SK-N-SH (cell line): ENCODE results near the gene CDH19. TPM values are rescaled to one million over a fixed set of nuclear protein-coding genes. Genes with fewer than 3 reads are reported as not detected.

Experiments
- CTCF ChIA-PET: fragments of 300-600, 350-600 bp; formaldehyde crosslinking; extraction: SDS; loops from one replicate; lab custom pipeline; 2021; lab: Yijun Ruan, JAX
- POLR2A ChIA-PET: fragments of 350-600 bp; sonication (Branson Sonifier 250); formaldehyde crosslinking; extraction: SDS; loops from one replicate; lab custom pipeline; 2020; ENCODE audit warnings: antibody characterized with exemption, inconsistent platforms; lab: Yijun Ruan, JAX
- DNase-seq: peaks from one replicate; pipeline ENCODE4 v3.0.0; 2012
- H2AFZ ChIP-seq: fragments of 200-600 bp; sonication (generic); 2 replicates; pipeline ENCODE4 v1.8.1; 2016; ENCODE audit warnings: antibody characterized with exemption, mild to moderate bottlenecking, low read depth
- H3F3A ChIP-seq: fragments of 200-600 bp; sonication (generic); replicated peaks from 2 replicates; pipeline ENCODE3; 2016; ENCODE audit warnings: antibody characterized with exemption, mild to moderate bottlenecking; ENCODE audit not compliant: insufficient read depth
- H3K27ac ChIP-seq, 2 experiments: fragments of 200-500 bp in 1 of 2; fragments of 200-600 bp in 1 of 2; sonication (Bioruptor generic) in 1 of 2; sonication (generic), shearing (Covaris generic) in 1 of 2; 2 replicates each; pipeline versions ENCODE4 v1.5.1 to v1.6.1; 2014 to 2016; ENCODE audit warnings: low read depth in 2 of 2, inconsistent platforms in 1 of 2, low read length in 1 of 2, mild to moderate bottlenecking in 1 of 2, mixed read lengths in 1 of 2
- H3K27me3 ChIP-seq: fragments of 200-600 bp; sonication (generic), shearing (Covaris generic); 2 replicates; pipeline ENCODE4 v1.6.1; 2016; ENCODE audit warnings: mixed run types; ENCODE audit not compliant: insufficient read depth
- H3K36me3 ChIP-seq, 2 experiments: fragments of 200-500 bp in 1 of 2; fragments of 200-600 bp in 1 of 2; sonication (Bioruptor generic) in 1 of 2; sonication (generic) in 1 of 2; replicated peaks in 1 of 2; 2 replicates each; pipeline versions ENCODE3 to v1.5.1; 2014 to 2016; ENCODE audit warnings: low read length in 1 of 2, mild to moderate bottlenecking in 1 of 2; ENCODE audit not compliant: insufficient read depth in 2 of 2, control insufficient read depth in 1 of 2
- H3K4me1 ChIP-seq, 2 experiments: fragments of 200-500 bp in 1 of 2; fragments of 200-600 bp in 1 of 2; sonication (Bioruptor generic) in 1 of 2; sonication (generic), shearing (Covaris generic) in 1 of 2; 2 replicates each; pipeline versions ENCODE4 v1.5.1 to v1.6.1; 2014 to 2016; ENCODE audit warnings: low read depth in 1 of 2, low read length in 1 of 2, mixed run types in 1 of 2; ENCODE audit not compliant: insufficient read depth in 2 of 2, control insufficient read depth in 1 of 2
- H3K4me2 ChIP-seq: fragments of 200-600 bp; sonication (generic), shearing (Covaris generic); 2 replicates; pipeline ENCODE4 v1.6.1; 2017; ENCODE audit warnings: mixed run types
- H3K4me3 ChIP-seq, 2 experiments: fragments of 200-500 bp in 1 of 2; fragments of 200-600 bp in 1 of 2; sonication (Bioruptor generic) in 1 of 2; sonication (generic), shearing (Covaris generic) in 1 of 2; 2 replicates each; pipeline versions ENCODE4 v1.5.1 to v1.8.1; 2014 to 2016; ENCODE audit warnings: low read depth in 2 of 2, inconsistent platforms in 1 of 2, low read length in 1 of 2, mild to moderate bottlenecking in 1 of 2, mixed read lengths in 1 of 2, moderate library complexity in 1 of 2
- H3K79me2 ChIP-seq: fragments of 200-600 bp; sonication (generic); 2 replicates; pipeline ENCODE4 v1.8.1; 2017; ENCODE audit warnings: mild to moderate bottlenecking; ENCODE audit not compliant: insufficient read depth
- H3K9ac ChIP-seq: fragments of 200-600 bp; sonication (generic); 2 replicates; pipeline ENCODE4 v1.6.1; 2017; ENCODE audit warnings: mixed run types
- H3K9me2 ChIP-seq: fragments of 200-600 bp; sonication (generic); 2 replicates; pipeline ENCODE4 v1.6.1; 2017; ENCODE audit warnings: mixed run types
- H3K9me3 ChIP-seq: fragments of 200-600 bp; sonication (generic); 2 replicates; pipeline ENCODE4 v1.6.1; 2017; ENCODE audit warnings: mixed run types, mild to moderate bottlenecking, moderate library complexity
- H4K20me1 ChIP-seq: fragments of 200-600 bp; sonication (generic); 2 replicates; pipeline ENCODE4 v1.6.1; 2017; ENCODE audit warnings: mild to moderate bottlenecking, mixed run types; ENCODE audit not compliant: insufficient read depth
- CHD2 ChIP-seq: fragments of 150-350 bp; IDR thresholded peaks from 2 replicates; pipeline ENCODE4 v1.6.1; 2018; ENCODE audit warnings: low read length; ENCODE audit not compliant: partially characterized antibody
- ELF1 ChIP-seq: IDR thresholded peaks from 2 replicates; pipeline ENCODE4 v1.4.0; 2012
- EP300 ChIP-seq, 2 experiments: IDR thresholded peaks; 2 replicates each; pipeline versions ENCODE4 v1.4.0 to v1.6.1; 2012; ENCODE audit warnings: borderline replicate concordance in 1 of 2, low read depth in 1 of 2, low read length in 1 of 2
- EZH2phosphoT487 ChIP-seq: fragments of 200-600 bp; sonication (generic); IDR thresholded peaks from 2 replicates; pipeline ENCODE4 v1.6.1; 2017; ENCODE audit warnings: low read depth, mixed run types, mild to moderate bottlenecking, antibody characterized with exemption, moderate library complexity, borderline replicate concordance
- FOSL2 ChIP-seq: IDR thresholded peaks from 2 replicates; pipeline ENCODE4 v1.4.0; 2012; ENCODE audit warnings: low read depth, mild to moderate bottlenecking, moderate library complexity, borderline replicate concordance
- FOXJ3 ChIP-seq: sonication (generic); formaldehyde crosslinking; IDR thresholded peaks from 2 replicates; pipeline ENCODE4 v1.5.1; 2020; ENCODE audit warnings: mild to moderate bottlenecking, missing genetic modification reagents
- FOXM1 ChIP-seq: IDR thresholded peaks from 2 replicates; pipeline ENCODE4 v1.4.0; 2012; ENCODE audit warnings: low read depth, mild to moderate bottlenecking
- GATA2 ChIP-seq: sonication (generic); formaldehyde crosslinking; IDR thresholded peaks from 2 replicates; pipeline ENCODE4 v1.5.0; 2020; ENCODE audit warnings: mild to moderate bottlenecking, missing genetic modification reagents
- JUND ChIP-seq: IDR thresholded peaks from 2 replicates; pipeline ENCODE4 v1.4.0; 2012
- NFIC ChIP-seq: IDR thresholded peaks from 2 replicates; pipeline ENCODE4 v1.4.0; 2012; ENCODE audit warnings: borderline replicate concordance
- POLR2AphosphoS5 ChIP-seq: IDR thresholded peaks from 2 replicates; pipeline ENCODE4 v1.6.1; 2012; ENCODE audit warnings: low read depth, low read length
- SMC3 ChIP-seq: IDR thresholded peaks from 2 replicates; pipeline ENCODE4 v1.6.1; 2012; ENCODE audit warnings: low read depth, low read length, improper control_type of control experiment
- TAF1 ChIP-seq: IDR thresholded peaks from 2 replicates; pipeline ENCODE4 v1.6.1; 2012; ENCODE audit warnings: low read depth, mild to moderate bottlenecking, low read length, moderate library complexity, borderline replicate concordance
- TCF12 ChIP-seq: IDR thresholded peaks from 2 replicates; pipeline ENCODE4 v1.4.0; 2012
- WGBS: methylation state at CpG from one replicate; pipeline ENCODE4 v1.1.6; 2017; ENCODE audit warnings: low lambda C conversion rate; 5-methylcytosine and 5-hydroxymethylcytosine counted together
- polyA plus RNA-seq, 3 experiments: library from polyadenylated mRNA; depleted of rRNA; stranded (reverse); fragments of >200 nt; gene quantifications; 2 replicates each; pipeline ENCODE4 v1.2.3, GENCODE V29; 2012
- TF ChIP-seq, protein P1 (sequence below): fragments of 200-600 bp; sonication (generic); IDR thresholded peaks from 2 replicates; pipeline ENCODE4 v1.6.1; 2017; ENCODE audit warnings: antibody characterized with exemption, mild to moderate bottlenecking, moderate library complexity
- TF ChIP-seq, protein P2 (sequence below): IDR thresholded peaks from 2 replicates; pipeline ENCODE4 v1.4.0; 2012; ENCODE audit warnings: low read depth, borderline replicate concordance
- TF ChIP-seq, protein P3 (sequence below): IDR thresholded peaks from 2 replicates; pipeline ENCODE4; 2012
- TF ChIP-seq, protein P4 (sequence below): IDR thresholded peaks from 2 replicates; pipeline ENCODE4 v1.6.1; 2012; ENCODE audit warnings: mild to moderate bottlenecking, low read depth, low read length, moderate library complexity
- TF ChIP-seq, protein P5 (sequence below): IDR thresholded peaks from 2 replicates; pipeline ENCODE4 v1.4.0; 2012; ENCODE audit warnings: low read depth, borderline replicate concordance

Gene CDH19
- polyA plus RNA-seq, 1 of the 3 experiments (the other 2 are of a cell fraction), result not detected

DNA sequence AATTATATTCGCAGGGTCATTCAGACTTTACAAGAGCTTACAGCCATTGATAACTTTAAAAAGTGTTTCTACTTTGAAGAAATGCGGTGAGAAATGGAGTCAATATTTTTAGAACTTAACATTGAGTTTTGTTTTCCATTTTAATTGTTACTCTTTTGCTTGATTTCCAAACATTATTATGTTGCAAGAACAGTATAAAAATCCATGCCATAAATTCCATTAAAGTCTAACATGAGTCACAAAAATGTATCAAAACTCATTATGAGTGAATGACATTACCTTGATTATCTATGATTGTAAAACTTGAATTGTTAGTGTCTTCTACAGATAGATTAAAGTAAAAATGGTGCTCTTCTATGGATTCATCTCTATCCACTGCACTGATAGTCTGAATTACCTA, 92.6 kb downstream of the CDH19 start:
- Histone ChIP-seq H3K27ac (no peak overlapping the region), H3K9me2 (no peaks in the 10 kb centered on the region), H3K4me1 (no peaks in the 10 kb centered on the region), H3K9me3 (no peaks in the 10 kb centered on the region), H3K27me3 (no peaks in the 10 kb centered on the region), H3K4me2 (no peak overlapping the region), H3K9ac (no peak overlapping the region), H3K36me3 (no peaks in the 10 kb centered on the region), H3F3A (no peaks in the 10 kb centered on the region), H2AFZ (no peak overlapping the region), H4K20me1 (no peaks in the 10 kb centered on the region), H3K4me3 (no peak overlapping the region), H3K79me2 (no peaks in the 10 kb centered on the region)
- 21% methylated on average over 2 of the region's 2 CpGs for WGBS
- DNase-seq, result no peak
- ChIA-PET CTCF (interaction anchor here (1.8 kb wide), 1 partner anchor 16 kb away, joined by 10 read pairs; no protein-coding TSS in a partner anchor), POLR2A (no interaction called here)
- TF ChIP-seq POLR2AphosphoS5, result no peak
- TF ChIP-seq, protein P1, sequence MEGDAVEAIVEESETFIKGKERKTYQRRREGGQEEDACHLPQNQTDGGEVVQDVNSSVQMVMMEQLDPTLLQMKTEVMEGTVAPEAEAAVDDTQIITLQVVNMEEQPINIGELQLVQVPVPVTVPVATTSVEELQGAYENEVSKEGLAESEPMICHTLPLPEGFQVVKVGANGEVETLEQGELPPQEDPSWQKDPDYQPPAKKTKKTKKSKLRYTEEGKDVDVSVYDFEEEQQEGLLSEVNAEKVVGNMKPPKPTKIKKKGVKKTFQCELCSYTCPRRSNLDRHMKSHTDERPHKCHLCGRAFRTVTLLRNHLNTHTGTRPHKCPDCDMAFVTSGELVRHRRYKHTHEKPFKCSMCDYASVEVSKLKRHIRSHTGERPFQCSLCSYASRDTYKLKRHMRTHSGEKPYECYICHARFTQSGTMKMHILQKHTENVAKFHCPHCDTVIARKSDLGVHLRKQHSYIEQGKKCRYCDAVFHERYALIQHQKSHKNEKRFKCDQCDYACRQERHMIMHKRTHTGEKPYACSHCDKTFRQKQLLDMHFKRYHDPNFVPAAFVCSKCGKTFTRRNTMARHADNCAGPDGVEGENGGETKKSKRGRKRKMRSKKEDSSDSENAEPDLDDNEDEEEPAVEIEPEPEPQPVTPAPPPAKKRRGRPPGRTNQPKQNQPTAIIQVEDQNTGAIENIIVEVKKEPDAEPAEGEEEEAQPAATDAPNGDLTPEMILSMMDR, result no peak
- TF ChIP-seq ELF1, result no peak
- no peak for TF ChIP-seq GATA2 (CRISPR knock-in tag)
- TF ChIP-seq, protein P2, sequence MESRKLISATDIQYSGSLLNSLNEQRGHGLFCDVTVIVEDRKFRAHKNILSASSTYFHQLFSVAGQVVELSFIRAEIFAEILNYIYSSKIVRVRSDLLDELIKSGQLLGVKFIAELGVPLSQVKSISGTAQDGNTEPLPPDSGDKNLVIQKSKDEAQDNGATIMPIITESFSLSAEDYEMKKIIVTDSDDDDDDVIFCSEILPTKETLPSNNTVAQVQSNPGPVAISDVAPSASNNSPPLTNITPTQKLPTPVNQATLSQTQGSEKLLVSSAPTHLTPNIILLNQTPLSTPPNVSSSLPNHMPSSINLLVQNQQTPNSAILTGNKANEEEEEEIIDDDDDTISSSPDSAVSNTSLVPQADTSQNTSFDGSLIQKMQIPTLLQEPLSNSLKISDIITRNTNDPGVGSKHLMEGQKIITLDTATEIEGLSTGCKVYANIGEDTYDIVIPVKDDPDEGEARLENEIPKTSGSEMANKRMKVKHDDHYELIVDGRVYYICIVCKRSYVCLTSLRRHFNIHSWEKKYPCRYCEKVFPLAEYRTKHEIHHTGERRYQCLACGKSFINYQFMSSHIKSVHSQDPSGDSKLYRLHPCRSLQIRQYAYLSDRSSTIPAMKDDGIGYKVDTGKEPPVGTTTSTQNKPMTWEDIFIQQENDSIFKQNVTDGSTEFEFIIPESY, result no peak
- no peak for TF ChIP-seq SMC3
- TF ChIP-seq, protein P3, sequence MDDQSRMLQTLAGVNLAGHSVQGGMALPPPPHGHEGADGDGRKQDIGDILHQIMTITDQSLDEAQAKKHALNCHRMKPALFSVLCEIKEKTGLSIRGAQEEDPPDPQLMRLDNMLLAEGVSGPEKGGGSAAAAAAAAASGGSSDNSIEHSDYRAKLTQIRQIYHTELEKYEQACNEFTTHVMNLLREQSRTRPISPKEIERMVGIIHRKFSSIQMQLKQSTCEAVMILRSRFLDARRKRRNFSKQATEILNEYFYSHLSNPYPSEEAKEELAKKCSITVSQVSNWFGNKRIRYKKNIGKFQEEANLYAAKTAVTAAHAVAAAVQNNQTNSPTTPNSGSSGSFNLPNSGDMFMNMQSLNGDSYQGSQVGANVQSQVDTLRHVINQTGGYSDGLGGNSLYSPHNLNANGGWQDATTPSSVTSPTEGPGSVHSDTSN, result no peak
- no peak for TF ChIP-seq FOSL2
- no peak for TF ChIP-seq JUND
- TF ChIP-seq CHD2, result no peak
- TF ChIP-seq TAF1, result no peak
- no peak for TF ChIP-seq NFIC

DNA sequence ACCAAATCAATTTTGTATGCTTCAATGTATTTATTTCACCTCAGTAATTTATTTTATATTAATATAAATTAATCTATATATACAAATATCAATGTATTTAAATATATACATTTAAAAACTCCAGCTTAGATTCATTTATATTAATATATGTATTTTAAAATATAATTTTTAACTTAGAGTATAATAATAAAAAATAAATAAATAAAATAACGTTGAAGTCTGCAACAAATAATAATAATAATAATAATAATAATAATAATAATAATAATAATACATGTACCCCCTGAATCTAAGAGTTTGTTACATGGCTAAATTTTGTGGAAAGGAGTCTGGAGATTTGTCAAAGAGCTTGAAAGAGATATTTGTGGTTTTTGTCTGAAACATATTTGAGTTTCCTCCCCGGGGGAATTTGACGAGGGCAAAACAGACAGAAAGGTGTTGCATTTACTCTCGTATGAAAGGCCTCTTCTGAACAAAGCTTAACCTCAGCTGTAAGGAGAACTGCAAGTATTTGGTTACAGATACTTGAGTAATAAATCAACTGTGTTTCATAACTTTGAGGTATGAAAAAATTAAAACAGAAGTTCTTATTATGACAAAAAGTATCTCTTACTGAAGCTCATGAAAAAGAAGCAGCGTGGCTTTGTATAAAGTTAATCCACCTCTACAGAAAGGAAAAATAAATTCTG, 93.4 kb downstream of the CDH19 start:
- Histone ChIP-seq H3K36me3 (no peaks in the 10 kb centered on the region), H2AFZ (no peak overlapping the region), H4K20me1 (no peaks in the 10 kb centered on the region), H3K27ac (no peak overlapping the region), H3K4me3 (no peak overlapping the region), H3K9ac (no peak overlapping the region), H3K79me2 (no peaks in the 10 kb centered on the region), H3K9me2 (no peaks in the 10 kb centered on the region), H3K9me3 (no peaks in the 10 kb centered on the region), H3F3A (no peaks in the 10 kb centered on the region), H3K4me2 (no peak overlapping the region), H3K27me3 (no peaks in the 10 kb centered on the region), H3K4me1 (no peaks in the 10 kb centered on the region)
- ChIA-PET POLR2A (no interaction called here), CTCF (interaction anchor here (1.8 kb wide), 1 partner anchor 15 kb away, joined by 10 read pairs; no protein-coding TSS in a partner anchor)
- DNase-seq, result no peak
- 30% methylated on average over 5 of the region's 5 CpGs for WGBS
- TF ChIP-seq TCF12 (no peak), FOXM1 (no peak), EZH2phosphoT487 (no peak), TAF1 (no peak), FOXJ3 (CRISPR knock-in tag) (no peak), EP300 (IDR thresholded peaks at IDR 0.05; ENCODE audit: borderline replicate concordance in 1 of 2, low read depth in 1 of 2, low read length in 1 of 2) (no peak)
- TF ChIP-seq, protein P4, sequence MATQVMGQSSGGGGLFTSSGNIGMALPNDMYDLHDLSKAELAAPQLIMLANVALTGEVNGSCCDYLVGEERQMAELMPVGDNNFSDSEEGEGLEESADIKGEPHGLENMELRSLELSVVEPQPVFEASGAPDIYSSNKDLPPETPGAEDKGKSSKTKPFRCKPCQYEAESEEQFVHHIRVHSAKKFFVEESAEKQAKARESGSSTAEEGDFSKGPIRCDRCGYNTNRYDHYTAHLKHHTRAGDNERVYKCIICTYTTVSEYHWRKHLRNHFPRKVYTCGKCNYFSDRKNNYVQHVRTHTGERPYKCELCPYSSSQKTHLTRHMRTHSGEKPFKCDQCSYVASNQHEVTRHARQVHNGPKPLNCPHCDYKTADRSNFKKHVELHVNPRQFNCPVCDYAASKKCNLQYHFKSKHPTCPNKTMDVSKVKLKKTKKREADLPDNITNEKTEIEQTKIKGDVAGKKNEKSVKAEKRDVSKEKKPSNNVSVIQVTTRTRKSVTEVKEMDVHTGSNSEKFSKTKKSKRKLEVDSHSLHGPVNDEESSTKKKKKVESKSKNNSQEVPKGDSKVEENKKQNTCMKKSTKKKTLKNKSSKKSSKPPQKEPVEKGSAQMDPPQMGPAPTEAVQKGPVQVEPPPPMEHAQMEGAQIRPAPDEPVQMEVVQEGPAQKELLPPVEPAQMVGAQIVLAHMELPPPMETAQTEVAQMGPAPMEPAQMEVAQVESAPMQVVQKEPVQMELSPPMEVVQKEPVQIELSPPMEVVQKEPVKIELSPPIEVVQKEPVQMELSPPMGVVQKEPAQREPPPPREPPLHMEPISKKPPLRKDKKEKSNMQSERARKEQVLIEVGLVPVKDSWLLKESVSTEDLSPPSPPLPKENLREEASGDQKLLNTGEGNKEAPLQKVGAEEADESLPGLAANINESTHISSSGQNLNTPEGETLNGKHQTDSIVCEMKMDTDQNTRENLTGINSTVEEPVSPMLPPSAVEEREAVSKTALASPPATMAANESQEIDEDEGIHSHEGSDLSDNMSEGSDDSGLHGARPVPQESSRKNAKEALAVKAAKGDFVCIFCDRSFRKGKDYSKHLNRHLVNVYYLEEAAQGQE, result no peak
- TF ChIP-seq, protein P5, sequence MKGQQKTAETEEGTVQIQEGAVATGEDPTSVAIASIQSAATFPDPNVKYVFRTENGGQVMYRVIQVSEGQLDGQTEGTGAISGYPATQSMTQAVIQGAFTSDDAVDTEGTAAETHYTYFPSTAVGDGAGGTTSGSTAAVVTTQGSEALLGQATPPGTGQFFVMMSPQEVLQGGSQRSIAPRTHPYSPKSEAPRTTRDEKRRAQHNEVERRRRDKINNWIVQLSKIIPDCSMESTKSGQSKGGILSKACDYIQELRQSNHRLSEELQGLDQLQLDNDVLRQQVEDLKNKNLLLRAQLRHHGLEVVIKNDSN, result no peak
